NCI-H2029 treated with DMSO at 0.1 percent for 48 hours (cell line): ENCODE data around the gene CD40LG.

Experiments
- DNase-seq: peaks from one replicate; lab custom pipeline; 2025; lab: John Stamatoyannopoulos, UW

Gene CD40LG

GRCh38 chrX:136647677-136648360, at the start of gene CD40LG:
Gene CD40LG (plus strand): TSS chrX:136648158. CDS start chrX:136648249, 91 bp downstream.
- no peak for DNase-seq

DNA sequence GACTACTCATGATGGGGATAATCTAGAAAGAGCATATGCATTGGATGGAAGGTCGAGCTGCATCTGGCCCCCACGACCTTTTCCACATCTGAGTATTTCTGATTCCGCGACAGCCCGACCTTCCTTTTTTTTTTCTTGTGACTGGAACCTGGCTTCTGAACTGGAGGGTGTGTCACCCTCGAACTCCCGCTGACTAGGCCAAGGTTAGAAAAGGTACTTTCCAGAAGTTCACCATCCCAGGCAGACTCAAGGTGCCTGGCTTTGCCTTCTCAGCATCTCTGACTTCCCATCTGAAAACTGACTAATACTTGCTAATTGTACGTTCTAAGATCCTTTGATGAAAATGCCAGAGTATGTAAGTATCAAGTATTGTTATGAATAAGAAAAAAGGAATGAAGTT, 49.3 kb upstream of the CD40LG start:
- DNase-seq: no peak

DNA sequence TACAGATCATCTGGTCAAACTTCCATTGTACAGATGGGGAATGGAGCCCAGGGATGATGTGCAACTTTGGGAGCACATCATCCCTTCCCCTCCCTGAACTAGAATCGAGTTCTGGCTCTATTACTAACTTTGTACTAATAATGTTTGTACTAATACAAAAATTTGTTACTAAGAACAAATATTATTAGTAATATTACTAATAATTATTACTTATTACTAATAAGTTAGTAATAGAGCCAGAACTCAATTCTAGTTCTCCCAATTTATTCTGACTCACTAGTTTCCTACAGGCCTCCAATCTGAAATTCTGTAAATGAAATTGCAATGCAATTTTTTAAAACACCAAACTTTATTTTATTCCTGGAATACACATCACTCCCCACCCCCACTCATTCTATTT, 47.9 kb upstream of the CD40LG start:
- no peak for DNase-seq

DNA sequence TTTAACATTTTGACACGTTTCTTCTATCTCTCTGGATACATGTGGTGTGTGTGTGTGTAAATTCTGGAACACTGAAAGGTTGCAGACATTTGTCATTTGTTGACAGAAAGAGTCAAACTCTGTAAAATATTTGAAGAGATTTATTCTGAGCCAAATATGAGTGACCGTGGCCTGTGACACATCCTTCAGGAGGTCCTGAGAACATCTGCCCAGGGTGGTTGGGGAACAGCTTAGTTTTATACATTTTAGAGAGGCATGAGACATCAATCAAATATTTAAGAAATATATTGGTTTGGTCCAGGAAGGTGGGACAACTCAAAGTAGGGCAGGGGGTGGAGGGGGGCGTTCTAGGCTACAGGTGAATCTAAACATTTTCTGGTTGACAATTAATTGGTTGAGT, 40.7 kb upstream of the CD40LG start:
- no peak for DNase-seq

GRCh38 chrX:136608295-136608933, 39.5 kb upstream of the CD40LG start:
- no peak for DNase-seq

DNA sequence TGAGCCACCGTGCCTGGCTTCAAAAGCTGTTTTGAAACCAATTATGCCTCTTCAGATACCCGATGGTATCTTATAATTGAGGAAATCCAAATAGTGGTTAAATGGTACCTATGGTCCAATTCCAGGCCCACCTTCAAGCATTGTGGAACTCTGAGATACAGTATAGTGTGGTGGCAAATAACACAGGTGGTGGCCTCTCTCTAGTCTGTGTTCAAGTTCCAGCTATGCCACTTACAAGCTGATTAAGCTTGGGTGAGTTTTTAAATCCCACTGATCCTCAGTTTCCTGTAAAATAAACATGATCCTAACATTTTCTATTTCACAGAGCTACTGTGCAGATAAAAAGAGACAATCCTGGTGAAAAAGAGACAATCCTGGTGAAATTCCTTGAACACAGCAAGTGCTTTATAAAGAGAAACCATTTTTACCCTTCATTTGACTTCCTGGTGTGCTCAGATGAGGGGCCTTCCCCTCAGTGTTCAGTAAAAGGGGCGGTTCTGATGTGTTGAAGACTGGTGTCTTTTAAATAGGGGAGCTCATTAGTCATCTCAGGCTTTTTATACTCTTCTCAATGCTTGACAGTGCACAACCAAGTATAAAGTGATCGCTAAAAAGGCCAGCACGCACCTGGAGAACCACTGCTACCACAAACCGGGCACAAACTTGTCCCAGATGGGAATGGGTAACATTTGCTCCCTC, 30.8 kb upstream of the CD40LG start:
- no peak for DNase-seq

DNA sequence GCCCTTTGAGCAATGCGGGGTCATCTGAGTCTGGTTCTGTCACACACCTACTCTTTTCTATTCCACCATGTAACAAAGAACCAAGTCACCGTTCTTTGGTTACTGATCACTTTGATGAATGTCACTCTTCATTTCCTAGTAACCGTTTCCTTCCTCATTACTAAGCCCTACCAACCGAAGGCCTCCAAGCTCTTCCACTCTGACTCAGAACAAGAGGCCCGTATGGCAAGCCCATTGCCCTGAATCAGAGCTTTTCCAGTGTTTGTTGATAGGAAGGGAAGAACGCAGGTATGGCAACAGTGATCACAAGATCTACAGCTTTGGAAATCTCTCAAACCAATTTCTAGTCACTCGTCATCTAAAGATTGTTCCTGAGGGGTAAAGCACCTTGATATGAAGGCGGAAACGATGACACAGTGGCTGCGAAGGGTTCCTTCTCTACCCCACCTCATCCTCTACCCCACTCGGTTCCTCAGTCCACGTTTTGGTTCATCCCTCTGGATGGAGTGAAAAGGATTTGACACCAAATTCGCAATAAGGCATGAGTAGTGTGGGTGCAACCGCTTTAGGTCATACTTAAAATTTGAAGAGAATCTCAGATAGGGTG, 28.0 kb upstream of the CD40LG start:
- DNase-seq: no peak

DNA sequence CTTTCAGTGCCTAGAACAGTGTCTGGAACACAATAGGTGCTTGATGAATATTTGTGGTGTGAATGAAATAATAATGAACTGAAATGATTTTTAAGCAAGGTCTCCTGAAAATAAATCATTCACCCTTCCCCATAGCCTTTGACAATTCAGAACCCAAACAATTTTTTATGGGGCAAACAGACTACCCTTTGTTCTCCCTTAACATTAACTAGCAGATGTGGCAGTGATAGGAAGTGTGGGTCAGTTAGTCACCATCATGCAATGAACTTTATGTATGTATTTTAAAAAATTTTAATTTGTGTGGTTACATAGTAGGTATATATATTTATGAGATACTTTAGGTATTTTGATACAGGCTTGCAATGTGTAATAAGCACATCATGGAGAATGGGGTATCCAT, 27.2 kb upstream of the CD40LG start:
- DNase-seq: no peak

GRCh38 chrX:136622568-136622967, 25.4 kb upstream of the CD40LG start:
- DNase-seq: no peak

GRCh38 chrX:136623396-136623795, 24.6 kb upstream of the CD40LG start:
- DNase-seq: no peak

DNA sequence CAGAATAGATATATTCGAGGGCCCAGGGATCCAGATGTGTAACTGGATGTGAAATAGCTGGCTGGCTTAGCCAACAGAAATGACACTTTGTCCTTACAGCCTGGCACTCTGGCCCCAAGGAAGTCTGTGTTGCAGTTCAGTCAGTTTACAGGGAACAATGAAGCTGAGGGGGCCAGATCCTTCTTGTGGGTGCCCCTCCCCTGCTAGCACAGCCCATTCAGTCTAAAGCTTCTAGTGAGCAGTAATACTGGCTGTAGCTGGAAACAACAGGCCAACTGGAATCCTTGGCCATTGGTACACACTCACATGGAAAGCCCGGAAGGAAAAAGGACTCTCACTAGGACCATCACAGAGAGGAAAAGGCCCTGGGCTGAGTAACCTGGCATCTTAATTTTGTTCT, 22.7 kb upstream of the CD40LG start:
- DNase-seq: no peak

GRCh38 chrX:136626237-136626636, 21.7 kb upstream of the CD40LG start:
- DNase-seq: no peak

- DNase-seq: no peak
These were observed 21.1 kb upstream of the CD40LG start for GRCh38 chrX:136626891-136627290.

GRCh38 chrX:136627409-136627808, 20.5 kb upstream of the CD40LG start:
- DNase-seq: no peak

DNA sequence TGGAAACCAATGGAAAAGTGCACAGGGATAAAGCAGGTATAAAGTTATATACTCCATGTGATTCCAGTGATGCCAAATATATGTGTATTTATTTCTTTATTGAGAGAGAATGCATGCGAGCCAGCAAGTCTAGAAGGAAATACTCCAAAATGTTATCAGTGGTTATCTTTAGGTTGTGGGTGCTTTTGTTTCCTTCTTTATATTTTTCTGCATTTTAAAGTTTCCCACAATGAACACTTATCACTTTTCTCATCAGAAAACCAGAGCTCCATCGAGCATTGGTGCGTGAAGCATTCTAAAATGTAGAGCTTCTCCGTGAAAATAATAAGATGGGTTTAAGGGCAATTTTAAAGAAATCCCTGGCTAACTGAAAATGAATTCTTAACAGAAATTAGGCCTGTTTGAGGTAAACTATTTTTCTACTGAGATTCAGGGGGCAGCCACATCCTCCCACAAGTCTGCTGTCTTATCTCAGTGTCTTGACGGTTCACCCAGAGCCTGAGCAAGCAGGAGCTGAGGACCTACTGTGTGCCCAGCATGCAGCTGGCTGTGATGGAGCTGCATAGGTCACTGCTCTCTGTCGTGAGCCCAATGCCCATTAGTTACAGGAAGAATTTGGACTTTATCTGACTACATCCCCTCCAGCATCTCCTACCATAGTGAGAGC, 18.7 kb upstream of the CD40LG start:
- DNase-seq: no peak

GRCh38 chrX:136630881-136631280, 17.1 kb upstream of the CD40LG start:
- DNase-seq: no peak

DNA sequence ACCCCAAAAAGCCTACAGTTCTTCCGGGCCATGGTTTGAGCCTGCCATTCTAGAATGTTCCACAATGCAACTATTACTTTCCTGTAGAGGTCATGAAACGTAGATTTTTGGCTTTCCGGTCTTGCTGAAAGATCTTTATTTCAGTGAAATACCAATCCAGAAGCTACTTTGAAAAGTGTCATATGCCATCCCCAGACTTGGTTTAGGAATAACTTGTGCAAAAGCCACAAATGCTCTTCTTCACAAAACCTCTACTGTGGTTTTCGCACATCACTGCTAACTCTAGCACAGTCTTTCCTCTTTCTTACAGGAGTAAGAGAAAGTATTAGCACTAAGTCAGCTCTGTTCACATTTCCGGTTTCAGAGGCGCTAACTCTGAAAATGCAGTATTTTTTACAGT, 12.7 kb upstream of the CD40LG start:
- no peak for DNase-seq

DNA sequence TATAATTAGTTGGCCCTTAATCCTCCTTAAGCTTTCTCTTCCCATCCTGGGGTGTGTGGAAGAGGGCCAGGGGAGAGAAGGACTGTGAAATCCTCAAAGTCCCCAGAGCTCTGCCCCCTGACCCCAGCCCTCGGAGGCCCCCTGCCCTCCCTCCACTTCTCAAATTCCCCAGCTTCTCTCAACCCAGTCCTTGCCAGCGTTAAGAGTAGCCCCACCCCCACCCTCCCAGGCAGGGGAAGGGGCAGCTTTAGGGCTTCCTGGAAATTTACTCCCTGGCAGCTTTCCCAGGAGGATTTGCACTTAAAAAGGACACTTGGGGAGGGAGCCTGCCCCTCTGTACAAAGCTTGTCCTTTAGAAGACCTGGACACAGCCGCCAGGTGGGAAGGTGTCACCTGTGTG, 11.8 kb upstream of the CD40LG start:
- no peak for DNase-seq

GRCh38 chrX:136639506-136640176, 8.3 kb upstream of the CD40LG start:
- no peak for DNase-seq

GRCh38 chrX:136643243-136643642, 4.7 kb upstream of the CD40LG start:
- DNase-seq: no peak

DNA sequence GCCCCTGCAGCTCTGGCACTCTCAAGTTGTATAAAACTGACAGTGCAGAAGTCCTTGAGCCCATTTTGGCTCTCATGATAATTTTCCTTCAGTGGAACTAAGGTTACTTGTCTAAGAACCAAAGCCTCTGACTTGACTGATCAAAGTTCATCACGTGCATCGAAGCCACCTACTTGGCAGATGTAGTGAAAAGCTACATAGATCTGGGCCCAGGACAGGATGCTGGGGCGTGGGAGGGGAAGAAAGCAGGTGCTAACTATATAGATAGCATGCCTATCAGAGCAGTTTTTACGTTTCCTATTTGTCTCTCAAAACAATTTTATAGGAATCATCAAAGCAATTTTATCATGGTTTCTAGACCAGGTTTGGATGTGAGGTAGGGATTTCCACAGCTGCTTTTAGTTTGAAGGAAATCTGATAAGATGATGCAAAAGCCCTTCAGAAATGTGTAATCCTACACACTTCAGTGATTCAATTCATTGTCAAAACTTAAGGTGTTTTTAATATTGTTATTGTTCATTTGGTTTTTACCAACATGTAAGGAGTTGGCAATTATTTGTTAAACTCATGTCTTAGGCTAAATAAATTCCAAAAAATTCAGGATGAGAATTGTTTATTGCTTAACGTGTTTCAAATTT, 1.2 kb upstream of the CD40LG start:
- DNase-seq: no peak
